Type B pancreatic cell (in vitro differentiated cells): Measurements from ENCODE around the gene MRPL53. TPM values are rescaled to one million over a fixed set of nuclear protein-coding genes. Genes with fewer than 3 reads are reported as not detected.

ENCODE experiments used
- DNase-seq: peaks from one replicate; pipeline ENCODE4 v3.0.0; 2021; ENCODE audit warnings: mixed read lengths; ENCODE audit not compliant: unreplicated experiment; ENCODE audit errors: extremely low spot score
- H3K27ac Mint-ChIP-seq: 2 replicates; pipeline ENCODE4 v1.8.0; 2021; ENCODE audit warnings: mild to moderate bottlenecking, mixed read lengths
- H3K27me3 Mint-ChIP-seq: 2 replicates; pipeline ENCODE4 v1.8.0; 2021; ENCODE audit warnings: mixed read lengths
- H3K36me3 Mint-ChIP-seq: 2 replicates; pipeline ENCODE4 v1.8.0; 2021; ENCODE audit warnings: mixed read lengths
- H3K4me1 Mint-ChIP-seq: one replicate; pipeline ENCODE4 v1.8.0; 2021; ENCODE audit warnings: mixed read lengths; ENCODE audit not compliant: unreplicated experiment
- H3K4me3 Mint-ChIP-seq: 2 replicates; pipeline ENCODE4 v1.8.0; 2021; ENCODE audit warnings: mild to moderate bottlenecking, mixed read lengths
- H3K9me3 Mint-ChIP-seq: 2 replicates; pipeline ENCODE4 v1.8.0; 2021; ENCODE audit warnings: mixed read lengths
- CTCF ChIP-seq: fragments of 200-600 bp; sonication (generic); conservative IDR thresholded peaks from 2 replicates; pipeline ENCODE4 v1.5.0; 2021; ENCODE audit warnings: antibody characterized with exemption, mild to moderate bottlenecking
- total RNA-seq: library from RNA; stranded (reverse); gene quantifications from 2 replicates; pipeline ENCODE4 v1.2.1, GENCODE V29; 2021; ENCODE audit warnings: low replicate concordance

MRPL53 gene
- total RNA-seq, 1 donor from 2014 or later, result 76.1 TPM

GRCh38 chr2:74425523-74425922 is 47.0 kb downstream of the MRPL53 start:
- peaks cover 14% of the 10 kb centered on the region for H3K4me1 Mint-ChIP-seq
- peaks cover 9% of the 10 kb centered on the region for H3K36me3 Mint-ChIP-seq
- peaks cover 2% of the 10 kb centered on the region for H3K27me3 Mint-ChIP-seq
- TF ChIP-seq CTCF, result no peak
- peak overlapping the region; percentile 70 for H3K27ac Mint-ChIP-seq
- no peaks in the 10 kb centered on the region for H3K9me3 Mint-ChIP-seq
- H3K4me3 Mint-ChIP-seq, result peak overlapping the region; percentile 31
- DNase-seq, result no peak

- DNase-seq, result no peak
- no peaks in the 10 kb centered on the region for H3K9me3 Mint-ChIP-seq
- TF ChIP-seq CTCF, result no peak
- H3K27me3 Mint-ChIP-seq, result peaks cover 2% of the 10 kb centered on the region
- no peak overlapping the region for H3K27ac Mint-ChIP-seq
- peaks cover 9% of the 10 kb centered on the region for H3K36me3 Mint-ChIP-seq
- no peak overlapping the region for H3K4me3 Mint-ChIP-seq
- H3K4me1 Mint-ChIP-seq, result peaks cover 14% of the 10 kb centered on the region
Observed at GRCh38 chr2:74424995-74425406, 47.5 kb downstream of the MRPL53 start.

GRCh38 chr2:74424139-74424992 is 48.1 kb downstream of the MRPL53 start:
- Mint-ChIP-seq H3K4me1 (peaks cover 14% of the 10 kb centered on the region), H3K4me3 (no peak overlapping the region), H3K27me3 (peaks cover 2% of the 10 kb centered on the region), H3K9me3 (no peaks in the 10 kb centered on the region), H3K36me3 (peaks cover 9% of the 10 kb centered on the region), H3K27ac (peak overlapping the region; percentile 30)
- no peak for TF ChIP-seq CTCF
- no peak for DNase-seq

GRCh38 chr2:74423231-74424095 is 49.0 kb downstream of the MRPL53 start:
- H3K4me1 Mint-ChIP-seq, result peaks cover 14% of the 10 kb centered on the region
- TF ChIP-seq CTCF, result no peak
- peaks cover 2% of the 10 kb centered on the region for H3K27me3 Mint-ChIP-seq
- no peaks in the 10 kb centered on the region for H3K9me3 Mint-ChIP-seq
- H3K4me3 Mint-ChIP-seq, result peak overlapping the region; percentile 96
- H3K36me3 Mint-ChIP-seq, result peaks cover 9% of the 10 kb centered on the region
- no peak for DNase-seq
- H3K27ac Mint-ChIP-seq, result peak overlapping the region; percentile 5

Other genes with a start within 250 kb of the MRPL53 start
- 1.5 and 6.4 TPM in 2 replicates for gene SLC4A5, start 129.3 kb downstream of the MRPL53 start, total RNA-seq
- gene DCTN1, start 92.4 kb downstream of the MRPL53 start, total RNA-seq, result 120 and 165 TPM in 2 replicates
- 2.9 and 10.4 TPM in 2 replicates for gene C2orf81, start 51.1 kb downstream of the MRPL53 start, total RNA-seq
- gene WDR54, start 51.0 kb downstream of the MRPL53 start, total RNA-seq, result 10.0 and 41.7 TPM in 2 replicates
- gene RTKN, start 30.7 kb downstream of the MRPL53 start, total RNA-seq, result 72.1 and 88.3 TPM in 2 replicates
- gene INO80B, start 17.6 kb downstream of the MRPL53 start, total RNA-seq, result 30.2 and 40.5 TPM in 2 replicates
- 76.7 and 121 TPM in 2 replicates for gene WBP1, start 14.2 kb downstream of the MRPL53 start, total RNA-seq
- gene MOGS, start 7.3 kb downstream of the MRPL53 start, total RNA-seq, result 60.9 and 73.1 TPM in 2 replicates
- gene CCDC142, start 10.3 kb upstream of the MRPL53 start, total RNA-seq, result 18.0 and 30.1 TPM in 2 replicates
- gene TTC31, start 10.4 kb upstream of the MRPL53 start, total RNA-seq, result 21.1 and 27.5 TPM in 2 replicates
- gene LBX2, start 26.9 kb upstream of the MRPL53 start, total RNA-seq, result 1.5 and 2.8 TPM in 2 replicates
- 30.1 and 32.8 TPM in 2 replicates for gene PCGF1, start 35.0 kb upstream of the MRPL53 start, total RNA-seq
- 0.67 and 2.9 TPM in 2 replicates for gene TLX2, start 41.8 kb upstream of the MRPL53 start, total RNA-seq
- 1.4 and 3.2 TPM in 2 replicates for gene DQX1, start 53.6 kb upstream of the MRPL53 start, total RNA-seq
- 111 and 122 TPM in 2 replicates for gene AUP1, start 57.0 kb upstream of the MRPL53 start, total RNA-seq
- 30.7 and 42.7 TPM in 2 replicates for gene HTRA2, start 57.3 kb upstream of the MRPL53 start, total RNA-seq
- gene LOXL3, start 81.3 kb upstream of the MRPL53 start, total RNA-seq, result 3.4 and 23.8 TPM in 2 replicates
- gene DOK1, start 82.0 kb upstream of the MRPL53 start, total RNA-seq, result 5.4 and 9.9 TPM in 2 replicates
- 0.24 and 0.71 TPM in 2 replicates for gene M1AP, start 175.7 kb upstream of the MRPL53 start, total RNA-seq
- 7.1 and 17.0 TPM in 2 replicates for gene SEMA4F, start 181.6 kb upstream of the MRPL53 start, total RNA-seq